GM19397 (cell line): Measurements from ENCODE around the gene RAD51D.
"Not testable (repeated sequence)": the region's sequence is repeated elsewhere in the genome, so short reads cannot be mapped to it uniquely, and the experiment has no call there.

Experiments
- ATAC-seq: cut with Tn5 transposase; IDR thresholded peaks from one replicate; pipeline ENCODE4 v1.9.1; 2021; ENCODE audit warnings: mild to moderate bottlenecking, moderate library complexity; ENCODE audit not compliant: unreplicated experiment

Gene RAD51D

DNA sequence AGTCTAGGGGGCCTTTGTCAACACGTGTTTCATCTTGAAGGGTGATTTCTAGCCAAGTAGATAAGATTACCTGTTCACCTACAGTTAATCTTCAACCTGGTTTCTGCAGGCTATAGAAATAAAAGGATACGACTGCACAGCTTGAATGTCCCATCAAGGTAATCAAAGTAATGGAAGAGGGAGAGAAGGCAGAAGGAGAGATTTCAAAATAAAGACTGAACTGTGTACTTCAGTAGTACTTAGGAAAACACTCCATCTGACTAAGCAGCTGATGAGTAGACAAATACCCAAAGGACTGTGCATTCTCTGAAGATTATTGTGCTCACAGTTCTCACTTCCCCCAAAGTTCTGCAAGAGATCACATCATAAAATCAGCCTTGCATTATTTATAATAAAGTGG, 50.3 kb downstream of the RAD51D start:
- ATAC-seq: no peak

- no peak for ATAC-seq
These were observed 51.4 kb downstream of the RAD51D start for GRCh38 chr17:35068249-35068648.

DNA sequence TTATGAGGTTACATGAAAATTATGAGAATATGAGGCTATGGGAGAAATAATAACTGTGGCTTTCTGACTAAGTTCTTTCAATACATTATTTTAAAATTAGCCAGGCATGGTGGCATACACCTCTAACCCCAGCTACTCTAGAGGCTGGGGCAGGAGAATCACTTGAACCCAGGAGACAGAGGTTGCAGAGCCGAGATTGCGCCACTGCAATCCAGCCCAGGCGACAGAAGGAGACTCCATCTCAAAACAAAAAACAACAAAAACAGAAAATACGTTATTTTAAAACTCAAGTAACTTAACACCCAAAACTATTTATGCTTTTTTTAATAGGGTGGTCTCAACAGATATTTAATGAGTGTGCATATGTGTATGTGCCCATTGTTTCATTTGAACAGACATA, 53.8 kb downstream of the RAD51D start:
- ATAC-seq: no peak

DNA sequence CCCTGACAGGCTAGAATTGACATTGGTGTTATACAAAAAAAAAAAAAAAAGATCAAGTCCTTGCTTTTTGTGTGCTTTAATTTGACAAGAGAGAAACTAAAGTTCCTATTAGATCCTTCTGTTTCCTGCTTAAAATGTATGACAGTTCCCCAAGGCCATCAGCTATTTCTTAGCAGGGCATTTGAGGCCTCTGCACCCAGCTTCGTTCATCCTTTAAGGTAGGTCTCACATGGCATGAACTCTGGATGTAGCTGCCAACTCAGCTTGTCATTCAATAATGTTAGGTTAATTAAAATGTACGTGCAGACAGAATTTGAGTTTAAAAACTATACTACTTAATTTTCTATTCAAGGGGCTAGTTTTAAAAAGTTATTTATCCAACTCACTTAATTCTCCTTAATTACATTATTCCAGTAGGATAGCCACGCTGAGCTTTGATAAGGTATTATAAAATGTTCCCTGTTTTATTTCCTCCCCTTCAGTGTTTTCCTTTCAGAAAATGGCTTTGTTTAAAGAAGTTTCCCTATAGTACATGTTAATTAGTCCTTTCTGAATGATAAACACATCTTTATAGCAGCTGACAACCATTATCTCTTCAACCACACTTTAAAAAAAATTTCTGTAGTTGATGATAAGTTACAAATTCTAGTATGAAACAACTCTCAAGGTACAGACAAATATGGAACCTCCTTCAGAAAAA, 55.0 kb downstream of the RAD51D start:
- ATAC-seq: no peak

- peak; percentile 83 for ATAC-seq
These were observed 56.0 kb downstream of the RAD51D start, which contains the start of gene RFFL for GRCh38 chr17:35063514-35064223. TSS of gene RFFL (minus strand) at chr17:35063707. CDS start at chr17:35026553, 37,154 bp downstream.

- no peak for ATAC-seq
These were observed 57.4 kb downstream of the RAD51D start for GRCh38 chr17:35062308-35062707.

- ATAC-seq: no peak
These were observed 62.2 kb downstream of the RAD51D start for GRCh38 chr17:35057332-35057915.

GRCh38 chr17:35056013-35056412, 63.6 kb downstream of the RAD51D start:
- no peak for ATAC-seq

- no peak for ATAC-seq
These were observed 66.5 kb downstream of the RAD51D start for GRCh38 chr17:35053204-35053603.

- ATAC-seq: no peak
These were observed 66.9 kb downstream of the RAD51D start for GRCh38 chr17:35052780-35053179.

GRCh38 chr17:35052241-35052610, 67.4 kb downstream of the RAD51D start:
- ATAC-seq: no peak

DNA sequence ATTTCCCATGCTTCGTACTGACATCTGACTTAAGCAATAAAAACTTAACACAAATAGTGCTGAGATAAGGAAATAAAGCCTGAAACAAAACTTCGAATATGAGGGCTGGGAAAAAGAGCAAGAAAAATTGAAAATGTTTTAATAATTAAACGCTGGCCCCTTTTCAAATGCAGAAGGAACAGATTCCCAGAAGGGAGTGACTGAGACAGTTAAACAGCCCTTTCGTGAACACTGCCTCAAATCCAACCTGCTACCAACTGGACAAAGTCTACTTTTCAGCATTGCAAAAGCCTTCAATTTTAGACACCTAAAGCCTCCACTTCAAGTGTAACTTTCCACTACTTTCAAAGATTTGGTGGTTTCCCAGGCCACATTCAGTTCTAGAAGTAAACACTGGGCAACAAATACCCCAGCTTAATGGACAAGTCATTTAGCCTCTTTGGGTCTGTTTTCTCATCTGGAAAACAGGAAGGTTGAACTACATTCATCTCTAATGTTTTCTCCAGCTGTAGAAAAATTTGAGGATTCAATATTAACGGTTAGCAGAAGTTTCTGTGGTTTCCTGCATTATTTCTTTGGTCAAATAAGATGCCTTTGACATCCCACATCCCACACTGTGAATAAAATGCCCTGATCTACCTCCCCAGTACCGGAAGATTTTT, 68.0 kb downstream of the RAD51D start:
- ATAC-seq: no peak

GRCh38 chr17:35051183-35051578, 68.5 kb downstream of the RAD51D start:
- peak; percentile 63 for ATAC-seq

DNA sequence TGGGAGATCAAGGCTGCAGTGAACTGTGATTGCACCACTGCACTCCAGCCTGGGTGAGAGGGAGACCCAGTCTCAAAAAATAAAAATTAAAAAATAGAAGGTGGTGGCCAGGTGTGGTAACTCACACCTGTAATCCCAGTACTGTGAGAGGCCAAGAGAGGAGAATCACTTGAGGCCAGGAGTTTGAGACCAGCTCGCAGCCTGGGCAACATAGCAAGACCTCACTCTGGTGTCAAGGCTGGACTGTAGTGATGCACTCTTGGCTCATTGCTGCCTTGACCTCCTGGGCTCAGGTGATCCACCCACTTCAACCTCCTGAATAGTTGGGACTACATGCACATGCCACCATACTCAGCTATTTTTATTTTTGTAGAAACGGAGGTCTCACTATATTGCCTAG, 69.5 kb downstream of the RAD51D start:
- no peak for ATAC-seq

DNA sequence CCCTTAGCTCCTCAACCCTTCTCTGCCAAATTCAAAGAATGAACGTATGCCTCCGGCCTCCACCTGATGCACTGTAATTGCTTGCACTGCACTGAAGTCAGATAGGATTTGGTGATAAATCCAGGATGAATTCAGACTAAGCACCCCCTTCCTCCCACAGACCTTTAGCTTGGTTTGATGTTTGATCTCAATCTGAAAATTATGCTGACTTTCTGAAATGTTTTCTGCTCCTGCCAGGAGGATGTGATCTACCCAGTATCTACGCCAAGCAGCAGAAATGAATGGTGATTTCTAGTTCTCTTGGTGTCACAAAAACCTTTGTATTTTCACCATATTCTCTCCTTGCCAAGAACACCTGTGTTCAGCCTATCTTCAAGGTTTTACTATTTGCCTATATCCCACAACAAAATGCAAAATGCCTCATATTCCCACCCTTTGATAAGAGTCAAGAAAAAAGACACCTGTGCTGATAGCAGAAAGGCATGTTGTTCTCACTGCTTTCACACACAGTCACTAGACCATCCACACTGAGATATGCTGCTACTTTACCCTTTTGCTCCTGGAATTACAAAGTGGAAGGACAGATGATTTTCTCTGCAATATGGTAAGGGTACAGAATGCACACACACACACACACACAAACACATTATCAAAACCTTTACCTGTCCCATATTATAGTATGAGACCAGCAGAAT, 70.8 kb downstream of the RAD51D start:
- ATAC-seq: no peak

DNA sequence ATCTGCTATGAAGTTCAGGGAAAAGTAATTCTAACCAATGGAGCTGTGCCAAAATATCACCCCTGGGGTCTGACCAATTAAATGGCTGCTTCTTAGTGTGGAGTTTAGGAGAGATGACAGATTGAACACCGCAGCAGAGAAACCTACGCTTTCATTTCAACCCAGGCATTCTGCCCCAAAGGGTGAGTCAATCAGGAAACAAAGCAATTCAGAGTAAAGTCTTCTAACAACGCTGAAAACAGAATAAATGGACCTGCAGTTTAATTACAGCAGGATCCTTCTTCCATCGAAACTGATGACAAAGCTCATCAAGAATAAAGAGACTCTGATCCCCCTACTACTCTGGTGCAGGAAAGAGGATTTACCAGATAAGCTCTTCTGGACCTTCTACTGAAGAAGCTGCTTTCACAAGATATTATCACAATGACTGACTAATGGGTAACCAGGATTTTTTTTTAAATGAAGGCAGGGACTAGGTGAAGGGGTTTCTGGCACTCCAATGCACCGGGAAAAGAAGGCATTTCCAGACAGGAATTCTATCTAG, 72.8 kb downstream of the RAD51D start:
- no peak for ATAC-seq

DNA sequence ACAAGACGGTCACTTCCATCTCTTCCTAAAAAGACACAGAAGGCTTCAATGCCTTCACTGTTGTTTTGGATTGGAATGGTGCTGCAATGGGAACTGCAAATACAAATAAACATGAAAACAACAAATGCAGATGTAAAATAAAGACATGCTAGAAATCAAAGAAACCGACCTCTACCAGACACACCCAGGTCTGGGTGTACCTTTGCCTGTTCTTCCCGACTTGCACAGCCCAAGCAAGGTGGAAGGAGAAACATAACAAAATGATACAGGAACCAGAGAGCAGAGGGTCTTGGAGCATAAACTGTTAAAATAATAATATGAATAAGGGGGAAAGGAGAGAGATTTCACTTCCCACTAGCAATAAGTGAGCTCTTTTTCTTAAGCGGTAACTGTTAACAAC, 73.4 kb downstream of the RAD51D start:
- ATAC-seq: no peak

- ATAC-seq: not testable (repeated sequence)
These were observed 74.1 kb downstream of the RAD51D start for GRCh38 chr17:35045458-35045979.

DNA sequence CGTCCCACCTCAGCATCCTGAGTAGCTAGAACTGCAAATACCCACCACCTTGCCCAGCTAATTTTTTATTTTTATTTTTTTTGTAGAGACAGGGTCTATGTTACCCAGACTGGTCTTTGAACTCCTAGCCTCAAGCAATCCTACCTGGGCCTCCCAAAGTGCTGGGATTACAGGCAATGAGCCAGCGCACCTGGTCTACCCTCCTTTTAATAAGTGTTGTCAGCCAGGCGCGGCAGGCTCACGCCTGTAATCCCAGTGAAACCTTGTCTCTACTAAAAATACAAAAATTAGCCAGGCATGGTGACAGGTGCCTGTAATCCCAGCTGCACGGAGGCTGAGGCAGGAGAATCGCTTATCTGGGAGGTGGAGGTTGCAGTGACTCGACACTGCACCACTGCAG, 75.5 kb downstream of the RAD51D start:
- no peak for ATAC-seq
